Fibroblast of the aortic adventitia (primary cell): ENCODE results near the gene NLRP4. TPM values are rescaled to one million over a fixed set of nuclear protein-coding genes. Genes with fewer than 3 reads are reported as not detected.
"Not testable (repeated sequence)": the region's sequence is repeated elsewhere in the genome, so short reads cannot be mapped to it uniquely, and the experiment has no call there.

Experiments used
- DNase-seq: peaks from one replicate; pipeline ENCODE4 v3.0.0-alpha.2; 2010; ENCODE audit warnings: low read depth
- H3K4me3 ChIP-seq: 2 replicates; pipeline ENCODE4 v1.5.1; 2011; ENCODE audit warnings: low read depth, mild to moderate bottlenecking, control low read depth, low read length, moderate library complexity
- CTCF ChIP-seq: IDR thresholded peaks from 2 replicates; pipeline ENCODE4 v1.5.1; 2011; ENCODE audit warnings: mild to moderate bottlenecking, low read length, control low read depth, inconsistent platforms; ENCODE audit not compliant: insufficient read depth
- total RNA-seq: library from RNA; depleted of rRNA; stranded (reverse); fragments of >200 nt; gene quantifications from 2 replicates; pipeline ENCODE4 v1.2.3, GENCODE V29; 2012; ENCODE audit warnings: low replicate concordance

NLRP4 gene
- total RNA-seq, 1 donor = not detected

DNA sequence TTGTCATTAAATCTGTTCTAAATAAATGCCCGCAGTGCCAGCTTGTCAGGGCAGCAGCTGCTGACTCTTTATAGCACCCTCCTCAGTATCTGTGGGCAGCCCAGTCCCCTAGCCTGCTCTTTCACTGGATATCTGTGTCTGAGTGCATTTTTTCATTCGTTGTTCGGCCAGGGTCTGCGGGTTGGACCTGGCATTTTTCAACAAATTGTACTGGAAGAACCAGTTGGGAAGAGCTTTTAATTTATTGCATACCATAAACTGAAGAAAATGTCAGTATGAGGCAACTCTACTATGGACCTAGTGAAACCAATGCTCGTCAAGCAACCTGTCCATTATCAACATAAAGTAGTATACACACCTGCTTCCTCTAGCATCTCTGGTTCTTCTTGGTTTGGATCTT, 87.2 kb downstream of the NLRP4 start:
- no peak overlapping the region for H3K4me3 ChIP-seq
- TF ChIP-seq CTCF = no peak
- DNase-seq = no peak

GRCh38 chr19:55927991-55928390, 91.7 kb downstream of the NLRP4 start:
- TF ChIP-seq CTCF = no peak

DNA sequence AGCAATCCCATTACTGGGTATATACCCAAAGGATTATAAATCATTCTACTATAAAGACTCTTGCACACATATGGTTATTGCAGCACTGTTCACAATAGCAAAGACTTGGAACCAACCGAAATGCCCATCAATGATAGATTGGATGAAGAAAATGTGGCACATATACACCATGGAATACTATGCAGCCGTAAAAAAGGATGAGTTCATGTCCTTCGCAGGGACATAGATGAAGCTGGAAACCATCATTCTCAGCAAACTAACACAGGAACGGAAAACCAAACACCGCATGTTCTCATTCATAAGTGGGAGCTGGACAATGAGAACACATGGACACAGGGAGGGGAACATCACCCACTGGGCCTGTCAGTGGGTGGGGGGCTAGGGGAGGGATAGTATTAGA, 92.9 kb downstream of the NLRP4 start:
- H3K4me3 ChIP-seq, DNase-seq: not testable (repeated sequence)

More at GRCh38 chr19:55927991-55928390, 91.7 kb downstream of the NLRP4 start:
- no peak overlapping the region for H3K4me3 ChIP-seq
- DNase-seq = no peak

- no peak for TF ChIP-seq CTCF
- DNase-seq = no peak
- H3K4me3 ChIP-seq = no peak overlapping the region
Observed at GRCh38 chr19:55930996-55931515, 94.7 kb downstream of the NLRP4 start.

Other genes with a start within 250 kb of the NLRP4 start
- 3.5 and 4.7 TPM in 2 replicates for gene FIZ1, start 237.0 kb upstream of the NLRP4 start, total RNA-seq
- 1.7 and 10.8 TPM in 2 replicates for gene ZNF524, start 236.3 kb upstream of the NLRP4 start, total RNA-seq
- gene ZNF865, start 230.9 kb upstream of the NLRP4 start, total RNA-seq = 0.08 and 1.5 TPM in 2 replicates
- gene ZNF784, start 212.0 kb upstream of the NLRP4 start, total RNA-seq = 2.8 and 4.8 TPM in 2 replicates
- 6.3 and 10.0 TPM in 2 replicates for gene ZNF580, start 195.5 kb upstream of the NLRP4 start, total RNA-seq
- 13.9 and 41.5 TPM in 2 replicates for gene ZNF581, start 192.9 kb upstream of the NLRP4 start, total RNA-seq
- 8.5 and 16.0 TPM in 2 replicates for gene CCDC106, start 188.3 kb upstream of the NLRP4 start, total RNA-seq
- gene U2AF2, start 181.5 kb upstream of the NLRP4 start, total RNA-seq = 69.5 and 71.4 TPM in 2 replicates
- gene EPN1, start 161.3 kb upstream of the NLRP4 start, total RNA-seq = 60.6 and 73.8 TPM in 2 replicates
- gene NLRP9, start 98.1 kb upstream of the NLRP4 start, total RNA-seq = not detected in 2 replicates
- gene RFPL4A, start 77.4 kb upstream of the NLRP4 start, total RNA-seq = not detected in 2 replicates
- gene RFPL4AL1, start 67.4 kb upstream of the NLRP4 start, total RNA-seq = not detected in 2 replicates
- not detected in 2 replicates for gene NLRP11, start 4.5 kb upstream of the NLRP4 start, total RNA-seq
- not detected in 2 replicates for gene NLRP13, start 95.8 kb downstream of the NLRP4 start, total RNA-seq
- not detected in 2 replicates for gene NLRP8, start 111.3 kb downstream of the NLRP4 start, total RNA-seq
- not detected in 2 replicates for gene NLRP5, start 150.2 kb downstream of the NLRP4 start, total RNA-seq